HG03175 (cell line): Measurements from ENCODE around the gene NXPH1.

ENCODE experiments used
- ATAC-seq: cut with Tn5 transposase; IDR thresholded peaks from one replicate; pipeline ENCODE4 v1.9.1; 2021; ENCODE audit warnings: mild to moderate bottlenecking, moderate library complexity; ENCODE audit not compliant: unreplicated experiment

NXPH1 gene

GRCh38 chr7:8783229-8783628 is 349.8 kb downstream of the NXPH1 start:
- no peak for ATAC-seq

GRCh38 chr7:8785081-8785480 is 351.7 kb downstream of the NXPH1 start:
- no peak for ATAC-seq

- no peak for ATAC-seq
These were observed 367.6 kb downstream of the NXPH1 start for GRCh38 chr7:8800986-8801385.
